Measurements from ENCODE around the gene MDN1.

DNA sequence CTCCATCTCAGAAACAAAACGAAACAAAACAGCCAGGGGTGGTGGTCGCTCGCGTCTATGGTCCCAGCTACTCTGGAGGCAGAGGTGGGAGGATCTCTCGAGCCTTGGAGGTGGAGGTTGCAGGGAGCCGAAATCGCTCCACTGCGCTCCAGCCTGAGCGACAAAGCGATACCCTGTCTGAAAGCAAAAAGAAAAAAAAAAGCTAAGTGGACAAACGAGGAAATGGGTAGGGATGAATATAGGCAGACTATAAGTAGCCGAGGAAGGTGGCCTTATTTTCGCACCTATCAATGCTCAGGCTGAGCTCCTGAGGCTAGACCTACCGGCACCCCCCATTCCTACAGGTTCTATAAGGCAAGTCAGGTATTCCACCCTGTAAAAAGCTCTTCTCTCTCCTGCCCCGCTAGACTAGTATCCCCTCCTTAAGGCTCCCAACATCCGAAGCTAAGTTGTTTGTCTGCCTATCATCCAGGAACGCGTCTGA, 9.4 kb upstream of the MDN1 start:
- TF ChIP-seq, protein P1, sequence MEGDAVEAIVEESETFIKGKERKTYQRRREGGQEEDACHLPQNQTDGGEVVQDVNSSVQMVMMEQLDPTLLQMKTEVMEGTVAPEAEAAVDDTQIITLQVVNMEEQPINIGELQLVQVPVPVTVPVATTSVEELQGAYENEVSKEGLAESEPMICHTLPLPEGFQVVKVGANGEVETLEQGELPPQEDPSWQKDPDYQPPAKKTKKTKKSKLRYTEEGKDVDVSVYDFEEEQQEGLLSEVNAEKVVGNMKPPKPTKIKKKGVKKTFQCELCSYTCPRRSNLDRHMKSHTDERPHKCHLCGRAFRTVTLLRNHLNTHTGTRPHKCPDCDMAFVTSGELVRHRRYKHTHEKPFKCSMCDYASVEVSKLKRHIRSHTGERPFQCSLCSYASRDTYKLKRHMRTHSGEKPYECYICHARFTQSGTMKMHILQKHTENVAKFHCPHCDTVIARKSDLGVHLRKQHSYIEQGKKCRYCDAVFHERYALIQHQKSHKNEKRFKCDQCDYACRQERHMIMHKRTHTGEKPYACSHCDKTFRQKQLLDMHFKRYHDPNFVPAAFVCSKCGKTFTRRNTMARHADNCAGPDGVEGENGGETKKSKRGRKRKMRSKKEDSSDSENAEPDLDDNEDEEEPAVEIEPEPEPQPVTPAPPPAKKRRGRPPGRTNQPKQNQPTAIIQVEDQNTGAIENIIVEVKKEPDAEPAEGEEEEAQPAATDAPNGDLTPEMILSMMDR (IDR thresholded peaks at IDR 0.05 in 8 of 11, conservative IDR thresholded peaks at IDR 0.05 in 3 of 11), result no peak
- no peak for TF ChIP-seq POLR2A (IDR thresholded peaks at IDR 0.05)
